IMR-90 (cell line): ENCODE measurements around the gene LCE2B. TPM values are rescaled to one million over a fixed set of nuclear protein-coding genes. Genes with fewer than 3 reads are reported as not detected.

Source experiments
- ATAC-seq: fragments of 200-7000 bp; cut with Tn5 transposase; 2 replicates; pipeline ENCODE4 v1.9.1; 2020; ENCODE audit warnings: low read depth, mild to moderate bottlenecking, moderate library complexity
- BruUV-seq: library from RNA; stranded (reverse); fragments of 400-500 nt; replicated peaks from 2 replicates; lab custom pipeline; 2021; lab: Mats Ljungman, UMichigan
- CTCF ChIA-PET: fragments of 300-600 bp; formaldehyde crosslinking; extraction: SDS; loops from one replicate; lab custom pipeline; 2021; ENCODE audit warnings: antibody characterized with exemption; lab: Yijun Ruan, JAX
- POLR2A ChIA-PET: fragments of 300-600 bp; sonication (Branson Sonifier 250); formaldehyde crosslinking; loops from one replicate; lab custom pipeline; 2022; ENCODE audit warnings: antibody characterized with exemption; ENCODE audit not compliant: unreplicated experiment; lab: Charles Lee
- DNase-seq: peaks from one replicate; pipeline ENCODE4 v3.0.0; 2013
- H2AFZ ChIP-seq: replicated peaks from 2 replicates; pipeline ENCODE3; 2013; ENCODE audit warnings: low read length, mild to moderate bottlenecking; ENCODE audit not compliant: poor library complexity
- H2AK5ac ChIP-seq: 2 replicates; pipeline ENCODE4 v1.6.1; 2013; ENCODE audit warnings: low read depth, low read length, inconsistent platforms
- H2AK9ac ChIP-seq: replicated peaks from 2 replicates; pipeline ENCODE3; 2013; ENCODE audit warnings: mild to moderate bottlenecking, low read depth, low read length, moderate library complexity; ENCODE audit not compliant: poor library complexity
- H2BK120ac ChIP-seq: 2 replicates; pipeline ENCODE4 v1.6.1; 2013; ENCODE audit warnings: low read depth, low read length, inconsistent platforms
- H2BK15ac ChIP-seq: 3 replicates; pipeline ENCODE4 v1.6.1; 2013; ENCODE audit warnings: low read depth, low read length, inconsistent platforms
- H2BK20ac ChIP-seq: 2 replicates; pipeline ENCODE4 v1.6.1; 2013; ENCODE audit warnings: low read depth, mild to moderate bottlenecking, inconsistent platforms, low read length, moderate library complexity
- H2BK5ac ChIP-seq: 2 replicates; pipeline ENCODE4 v1.6.1; 2013; ENCODE audit warnings: mild to moderate bottlenecking, low read depth, low read length, inconsistent platforms; ENCODE audit not compliant: poor library complexity, severe bottlenecking
- H3K14ac ChIP-seq: replicated peaks from 2 replicates; pipeline ENCODE4 v1.6.1; 2013; ENCODE audit warnings: low read depth, low read length, inconsistent platforms
- H3K18ac ChIP-seq: 2 replicates; pipeline ENCODE4 v1.6.1; 2013; ENCODE audit warnings: low read depth, low read length, control low read depth
- H3K23ac ChIP-seq: 2 replicates; pipeline ENCODE4 v1.6.1; 2013; ENCODE audit warnings: low read depth, low read length, inconsistent platforms
- H3K27ac ChIP-seq: 2 replicates; pipeline ENCODE4 v1.5.1; 2013; ENCODE audit warnings: mild to moderate bottlenecking, control low read depth, low read length; ENCODE audit not compliant: insufficient read depth
- H3K27me3 ChIP-seq: 2 replicates; pipeline ENCODE4 v1.6.1; 2013; ENCODE audit warnings: low read length; ENCODE audit not compliant: control insufficient read depth, insufficient read depth
- H3K36me3 ChIP-seq: 2 replicates; pipeline ENCODE4 v1.6.1; 2013; ENCODE audit warnings: low read length, mixed read lengths; ENCODE audit not compliant: control insufficient read depth, insufficient read depth
- H3K4ac ChIP-seq: 2 replicates; pipeline ENCODE4 v1.6.1; 2013; ENCODE audit warnings: low read depth, low read length, inconsistent platforms
- H3K4me1 ChIP-seq: 2 replicates; pipeline ENCODE4 v1.6.1; 2013; ENCODE audit warnings: low read length, mixed read lengths; ENCODE audit not compliant: control insufficient read depth, insufficient read depth
- H3K4me2 ChIP-seq: 2 replicates; pipeline ENCODE4 v1.6.1; 2013; ENCODE audit warnings: low read depth, mild to moderate bottlenecking, control low read depth, low read length, moderate library complexity
- H3K4me3 ChIP-seq: 2 replicates; pipeline ENCODE4 v1.5.1; 2013; ENCODE audit warnings: low read depth, mild to moderate bottlenecking, control low read depth, low read length, moderate library complexity; ENCODE audit not compliant: insufficient read depth
- H3K56ac ChIP-seq: 2 replicates; pipeline ENCODE4 v1.6.1; 2013; ENCODE audit warnings: low read length, inconsistent platforms; ENCODE audit not compliant: insufficient read depth; ENCODE audit errors: extremely low read depth
- H3K79me1 ChIP-seq, 2 experiments: 2 replicates each; pipeline ENCODE4 v1.6.1; 2013; ENCODE audit warnings: low read length in 2 of 2, inconsistent platforms in 1 of 2, low read depth in 1 of 2
- H3K9ac ChIP-seq: 2 replicates; pipeline ENCODE4 v1.6.1; 2013; ENCODE audit warnings: low read depth, low read length, control low read depth
- H3K9me1 ChIP-seq: 2 replicates; pipeline ENCODE4 v1.6.1; 2013; ENCODE audit warnings: low read length, inconsistent platforms; ENCODE audit not compliant: insufficient read depth
- H3K9me3 ChIP-seq: 2 replicates; pipeline ENCODE4 v1.6.1; 2013; ENCODE audit warnings: low read length; ENCODE audit not compliant: control insufficient read depth, insufficient read depth
- H4K20me1 ChIP-seq: 2 replicates; pipeline ENCODE4 v1.6.1; 2013; ENCODE audit warnings: low read length, inconsistent platforms; ENCODE audit not compliant: insufficient read depth
- H4K5ac ChIP-seq: 2 replicates; pipeline ENCODE4 v1.6.1; 2013; ENCODE audit warnings: mild to moderate bottlenecking, low read depth, low read length, control low read depth
- H4K8ac ChIP-seq, 2 experiments: 2 replicates each; pipeline ENCODE4 v1.6.1; 2013; ENCODE audit warnings: low read depth in 2 of 2, low read length in 2 of 2, control low read depth in 1 of 2, inconsistent platforms in 1 of 2
- H4K91ac ChIP-seq: 2 replicates; pipeline ENCODE4 v1.6.1; 2013; ENCODE audit warnings: low read depth, low read length, inconsistent platforms; ENCODE audit not compliant: insufficient read depth
- NFE2L2 ChIP-seq: fragments of 150-350 bp; IDR thresholded peaks from 2 replicates; pipeline ENCODE4 v1.6.1; 2016; ENCODE audit warnings: low read depth, mild to moderate bottlenecking, low read length
- WGBS, 2 experiments: methylation state at CpG; one replicate each; pipeline versions ENCODE4 v1.1.5 to v1.1.7; 2013; ENCODE audit warnings: missing lambda C conversion rate in 2 of 2; ENCODE audit not compliant: insufficient read length in 1 of 2; ENCODE audit errors: extremely low coverage in 2 of 2; 5-methylcytosine and 5-hydroxymethylcytosine counted together
- dilution Hi-C: fragments of 300-500 bp; cut with HindIII; formaldehyde crosslinking; loops from one replicate; pipeline ENCODE4 v1.14.3; 2018; ENCODE audit warnings: low sequenced_read_pairs; ENCODE audit not compliant: unreplicated experiment
- in situ Hi-C: fragments of 300-500 bp; cut with MboI; formaldehyde crosslinking; loops from 3 replicates; pipeline ENCODE4 v1.14.3; 2019; ENCODE audit warnings: low sequenced_read_pairs, inconsistent platforms, mixed read lengths
- intact Hi-C: fragments of 100-400 bp; cut with micrococcal nuclease; formaldehyde crosslinking; loops from 2 replicates; pipeline ENCODE4 v1.10.0; 2022
- polyA plus RNA-seq, 3 experiments: library from polyadenylated mRNA; depleted of rRNA; stranded (reverse); fragments of >200 nt; gene quantifications; 2 replicates each; pipeline ENCODE4 v1.2.3, GENCODE V29; 2012; ENCODE audit warnings: low replicate concordance in 1 of 3
- total RNA-seq: library from RNA; depleted of rRNA; stranded (reverse); fragments of >200 nt; gene quantifications from 2 replicates; pipeline ENCODE4 v1.2.3, GENCODE V29; 2012
- TF ChIP-seq, protein P1 (sequence below): fragments of 150-350 bp; IDR thresholded peaks from 2 replicates; pipeline ENCODE4 v1.6.1; 2017; ENCODE audit warnings: mild to moderate bottlenecking, antibody characterized with exemption, low read length, low read depth

LCE2B gene
- total and polyA plus RNA-seq, 2 of the 4 experiments (the other 2 are of a cell fraction), result not detected

DNA sequence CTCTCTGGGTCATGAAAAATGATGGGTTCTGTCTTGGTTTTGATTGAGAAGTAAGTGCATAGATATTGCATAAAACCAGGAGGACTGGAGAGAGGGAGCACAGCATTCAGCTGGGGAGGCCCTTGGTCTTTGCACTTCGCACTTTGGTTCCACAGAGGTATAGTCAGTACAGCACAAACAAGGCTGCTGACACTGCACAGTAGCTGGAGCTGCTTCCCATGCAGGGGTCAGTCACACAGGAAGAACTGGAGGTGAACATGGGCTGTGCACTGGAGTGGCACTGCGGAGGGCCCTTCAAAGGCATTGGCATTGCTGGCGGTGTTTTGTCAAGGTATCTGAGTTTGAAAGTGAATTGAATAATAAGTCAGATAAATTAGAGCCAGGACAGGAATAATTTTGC, 27.3 kb upstream of the LCE2B start:
- Histone ChIP-seq H3K27ac (no peak overlapping the region), H3K4me2 (no peak overlapping the region), H4K91ac (no peak overlapping the region), H3K36me3 (no peaks in the 10 kb centered on the region), H2AK5ac (no peak overlapping the region), H2AFZ (no peak overlapping the region), H3K79me1 (no peaks in the 10 kb centered on the region), H4K5ac (no peak overlapping the region), H3K56ac (no peak overlapping the region), H2BK120ac (no peak overlapping the region), H3K9me3 (no peaks in the 10 kb centered on the region), H3K27me3 (no peaks in the 10 kb centered on the region; the same call in 1 of the 2 replicates), H4K8ac (no peak overlapping the region), H3K9ac (no peak overlapping the region), H3K4ac (no peak overlapping the region), H2BK15ac (no peak overlapping the region), H3K14ac (no peak overlapping the region), H3K23ac (no peak overlapping the region), H4K20me1 (no peaks in the 10 kb centered on the region), H2AK9ac (no peak overlapping the region), H2BK5ac (no peak overlapping the region), H2BK20ac (no peak overlapping the region), H3K18ac (no peak overlapping the region), H3K4me3 (no peak overlapping the region), H3K9me1 (no peaks in the 10 kb centered on the region), H3K4me1 (no peaks in the 10 kb centered on the region)
- ATAC-seq (no peak), DNase-seq (no peak)
- CTCF ChIA-PET, result no interaction called here
- POLR2A ChIA-PET, result no interaction called here
- BruUV-seq, result no TSS peak
- in situ Hi-C loops, result loop anchor here (25.0 kb wide), 1 partner anchor 554 kb away; the partner anchor contains the start of genes LELP1 and PRR9
- intact Hi-C loops, result no loop called here
- no CpG with 5 or more reads among the region's 3 CpGs for WGBS, 2 experiments
- dilution Hi-C loops, result no loop called here
- no peak for TF ChIP-seq NFE2L2
- TF ChIP-seq, protein P1, sequence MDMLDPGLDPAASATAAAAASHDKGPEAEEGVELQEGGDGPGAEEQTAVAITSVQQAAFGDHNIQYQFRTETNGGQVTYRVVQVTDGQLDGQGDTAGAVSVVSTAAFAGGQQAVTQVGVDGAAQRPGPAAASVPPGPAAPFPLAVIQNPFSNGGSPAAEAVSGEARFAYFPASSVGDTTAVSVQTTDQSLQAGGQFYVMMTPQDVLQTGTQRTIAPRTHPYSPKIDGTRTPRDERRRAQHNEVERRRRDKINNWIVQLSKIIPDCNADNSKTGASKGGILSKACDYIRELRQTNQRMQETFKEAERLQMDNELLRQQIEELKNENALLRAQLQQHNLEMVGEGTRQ, result no peak
